Fibroblast of skin of left quadriceps (primary cell): ENCODE measurements around the gene ITGB2.

ENCODE experiments used
- DNase-seq, 2 experiments: peaks; one replicate each; pipeline ENCODE4 v3.0.0-alpha.2; 2013; ENCODE audit warnings: low read depth in 2 of 2

Gene ITGB2

DNA sequence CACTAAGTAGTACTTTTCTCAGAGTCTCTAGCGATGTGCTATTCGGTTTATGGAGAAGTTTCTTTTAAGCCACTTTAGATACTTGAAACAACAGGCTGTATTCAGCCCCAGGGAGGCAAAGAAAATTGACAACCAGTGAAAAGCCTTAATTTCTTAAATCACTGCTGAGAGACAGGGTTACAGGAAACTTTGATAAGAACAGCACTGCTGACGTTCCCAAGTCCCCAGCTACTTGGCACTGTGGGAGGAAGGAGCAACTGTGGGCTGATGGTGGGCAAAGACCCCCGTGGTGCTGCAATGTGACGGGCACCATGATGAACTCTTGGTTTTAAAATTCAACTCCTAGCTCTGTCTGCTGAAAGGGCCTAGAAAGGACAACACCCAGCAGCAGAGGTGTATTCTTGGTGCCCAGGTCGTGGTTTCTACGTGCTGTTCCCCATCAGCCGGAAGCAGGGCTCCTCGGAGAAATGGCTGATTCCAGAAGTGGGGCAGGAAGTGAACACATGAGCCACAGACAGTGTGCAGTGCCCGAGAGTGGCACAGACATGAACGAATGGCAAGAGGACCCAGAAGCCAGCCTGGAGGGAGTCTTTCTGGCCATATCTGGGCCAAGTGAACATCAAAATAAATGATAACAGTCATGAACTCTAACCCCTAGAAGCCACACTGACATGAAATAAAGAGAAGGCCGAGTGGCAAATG is 52.5 kb downstream of the ITGB2 start:
- no peak for DNase-seq

GRCh38 chr21:44867464-44867863 is 53.2 kb downstream of the ITGB2 start:
- no peak for DNase-seq

GRCh38 chr21:44866780-44867179 is 53.9 kb downstream of the ITGB2 start:
- DNase-seq: no peak

DNA sequence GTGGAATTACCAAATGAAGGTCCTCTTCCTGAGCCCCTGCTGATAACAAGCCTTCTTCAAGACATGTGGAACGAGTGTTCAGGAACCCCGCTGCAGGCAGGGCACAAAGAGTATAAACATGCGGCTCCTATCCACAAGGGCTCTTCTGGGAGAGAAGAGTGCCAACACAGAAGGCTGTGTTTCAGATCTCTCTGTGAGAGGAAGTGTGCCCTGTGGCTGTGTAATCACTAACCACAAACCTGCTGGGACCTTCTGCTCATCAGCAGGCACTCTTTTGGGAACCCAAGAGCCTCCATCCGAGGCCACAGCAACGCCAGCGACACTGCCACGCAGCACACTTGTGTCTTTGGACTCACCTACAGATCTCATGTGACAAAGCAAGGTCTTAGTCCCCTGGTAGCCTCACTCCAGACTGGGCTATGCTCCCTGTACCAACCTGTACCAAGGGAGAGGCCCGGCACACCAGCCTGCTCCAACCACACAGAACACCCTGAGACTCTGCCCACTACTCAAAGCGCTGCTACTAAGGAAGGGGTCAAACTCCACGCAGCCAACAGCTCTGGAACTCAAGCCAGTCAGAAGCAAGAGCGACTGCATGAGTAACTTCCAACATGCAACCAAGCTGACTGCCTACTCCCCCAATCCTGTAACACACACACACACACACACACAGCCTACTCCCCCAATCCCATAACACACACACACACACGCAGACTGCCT is 55.0 kb downstream of the ITGB2 start:
- no peak for DNase-seq

- no peak for DNase-seq
Observed at GRCh38 chr21:44862869-44863685, 57.6 kb downstream of the ITGB2 start.

- no peak for DNase-seq
Observed at GRCh38 chr21:44858791-44859190, 61.9 kb downstream of the ITGB2 start.

DNA sequence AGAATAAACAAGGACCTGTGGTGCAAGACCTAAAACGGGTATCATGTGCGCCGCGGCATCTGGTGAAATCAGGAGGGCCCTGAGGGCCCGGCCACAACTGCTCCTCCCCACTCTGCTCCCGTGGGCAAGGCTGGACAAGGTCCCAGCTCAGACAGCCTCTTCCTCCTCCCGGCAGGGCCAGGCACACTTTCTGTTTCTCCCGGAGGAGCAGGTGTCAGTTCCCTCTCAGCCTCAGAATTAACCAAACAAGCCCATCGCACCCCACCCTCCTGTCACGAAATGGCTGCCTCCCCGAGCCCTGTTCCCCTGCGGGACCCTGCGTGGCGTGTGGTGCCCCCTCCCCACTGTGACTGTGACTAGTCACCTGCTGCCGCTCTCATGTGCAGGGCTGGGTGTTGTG is 62.4 kb downstream of the ITGB2 start:
- DNase-seq: no peak

DNA sequence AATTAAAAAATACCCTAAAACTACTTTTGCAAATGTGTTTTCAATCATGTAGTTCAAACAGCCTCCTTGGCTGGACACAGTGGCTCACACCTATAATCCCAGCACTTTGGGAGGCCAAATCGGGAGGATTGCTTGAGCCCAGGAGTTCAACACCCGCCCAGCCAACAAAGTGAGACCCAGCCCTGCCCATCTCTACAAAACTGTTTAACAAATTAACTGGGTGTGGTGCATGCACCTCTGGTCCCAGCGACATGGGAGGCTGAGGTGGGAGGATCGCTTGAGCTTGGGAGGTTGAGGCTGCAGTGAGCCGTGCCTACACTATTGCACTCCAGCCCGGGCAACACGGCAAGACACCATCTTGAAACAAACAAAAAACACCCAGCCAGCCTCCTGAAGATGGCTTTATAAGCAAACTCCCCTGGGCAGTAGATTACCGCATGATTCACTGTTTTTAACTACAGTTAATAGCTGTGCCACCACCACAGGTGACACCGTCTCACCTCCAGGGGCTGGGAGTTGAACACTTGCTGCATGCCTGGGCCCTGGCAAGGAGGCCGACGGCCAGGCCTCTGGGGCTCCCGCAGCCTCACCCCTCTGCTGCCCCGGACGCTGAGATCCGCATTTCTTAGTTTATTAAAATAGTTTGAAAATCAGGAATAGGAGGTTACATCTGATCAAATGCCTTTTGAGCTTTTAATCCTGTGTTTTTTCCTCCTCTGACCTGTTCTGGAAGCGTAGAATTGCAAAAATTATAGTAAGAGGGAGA is 63.4 kb downstream of the ITGB2 start:
- no peak for DNase-seq

- no peak for DNase-seq
Observed at GRCh38 chr21:44856131-44856530, 64.6 kb downstream of the ITGB2 start.

DNA sequence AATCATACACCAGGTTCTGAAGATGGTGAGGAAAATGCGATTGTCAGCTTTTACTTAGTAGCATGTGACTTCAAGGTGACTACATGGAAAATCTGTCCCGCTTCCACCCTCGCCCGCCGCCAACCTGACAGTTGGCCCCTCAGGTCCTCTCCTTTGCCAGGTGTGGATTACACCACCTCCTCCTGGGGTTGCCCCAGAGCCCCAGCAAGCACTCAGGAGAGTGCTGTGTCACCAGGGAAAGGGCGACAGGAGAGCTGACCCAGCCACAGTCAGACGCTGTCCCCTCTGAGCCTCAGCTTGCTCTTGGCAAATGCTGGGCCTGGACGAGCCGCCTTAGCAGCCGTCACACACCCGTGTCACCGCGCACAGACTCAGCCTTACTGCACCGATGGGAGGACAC is 65.1 kb downstream of the ITGB2 start:
- no peak for DNase-seq

DNA sequence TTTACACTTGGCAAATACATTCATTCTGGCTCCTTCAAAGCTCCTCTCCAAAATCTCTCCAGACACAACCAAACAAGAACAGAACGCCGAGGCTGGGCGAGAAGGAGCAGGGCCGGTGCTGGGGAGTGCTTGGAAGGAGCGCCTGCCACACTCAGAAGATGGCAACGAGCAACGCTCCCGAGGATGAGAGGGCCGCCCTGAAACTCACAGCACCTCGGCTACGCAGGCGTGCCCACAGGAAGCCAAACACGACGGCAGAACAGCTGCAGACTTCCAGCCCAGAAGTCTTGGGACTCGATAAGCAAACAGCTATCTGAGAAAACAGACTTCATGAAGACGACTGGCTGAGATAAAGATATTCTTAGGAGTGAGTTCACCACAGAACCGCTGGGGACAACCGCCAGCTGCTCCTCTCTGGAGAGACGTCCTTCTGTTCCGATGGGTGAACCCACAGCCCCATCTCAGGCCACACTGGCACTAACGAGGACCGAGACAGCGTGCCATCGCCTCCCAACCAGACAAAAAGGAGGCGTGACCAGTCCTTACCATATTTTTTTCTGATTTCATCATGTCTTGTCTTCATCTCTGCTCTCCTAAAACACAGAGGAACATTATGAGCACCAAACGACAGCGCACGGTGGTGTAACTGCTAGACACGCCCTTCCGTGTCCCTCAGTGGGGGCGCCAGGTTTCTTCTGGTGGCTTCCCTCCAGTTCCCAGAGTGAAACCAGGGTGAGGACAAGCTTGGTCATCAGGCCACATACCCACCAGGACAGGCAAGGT is 65.8 kb downstream of the ITGB2 start:
- no peak for DNase-seq

DNA sequence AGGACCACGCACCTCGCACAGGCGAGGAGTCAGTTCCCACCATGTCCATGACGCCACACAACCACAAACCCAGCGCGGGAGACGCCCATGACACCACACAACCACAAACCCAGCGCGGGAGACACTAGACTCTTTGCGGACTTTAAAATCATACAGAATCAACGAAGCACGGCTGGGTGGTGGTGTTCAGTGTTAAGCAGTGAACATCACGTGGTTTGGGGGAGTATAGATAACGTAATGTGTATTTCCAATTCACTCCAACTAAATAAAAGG is 66.4 kb downstream of the ITGB2 start:
- no peak for DNase-seq

- DNase-seq: no peak
Observed at GRCh38 chr21:44853601-44854390, 66.9 kb downstream of the ITGB2 start.

DNA sequence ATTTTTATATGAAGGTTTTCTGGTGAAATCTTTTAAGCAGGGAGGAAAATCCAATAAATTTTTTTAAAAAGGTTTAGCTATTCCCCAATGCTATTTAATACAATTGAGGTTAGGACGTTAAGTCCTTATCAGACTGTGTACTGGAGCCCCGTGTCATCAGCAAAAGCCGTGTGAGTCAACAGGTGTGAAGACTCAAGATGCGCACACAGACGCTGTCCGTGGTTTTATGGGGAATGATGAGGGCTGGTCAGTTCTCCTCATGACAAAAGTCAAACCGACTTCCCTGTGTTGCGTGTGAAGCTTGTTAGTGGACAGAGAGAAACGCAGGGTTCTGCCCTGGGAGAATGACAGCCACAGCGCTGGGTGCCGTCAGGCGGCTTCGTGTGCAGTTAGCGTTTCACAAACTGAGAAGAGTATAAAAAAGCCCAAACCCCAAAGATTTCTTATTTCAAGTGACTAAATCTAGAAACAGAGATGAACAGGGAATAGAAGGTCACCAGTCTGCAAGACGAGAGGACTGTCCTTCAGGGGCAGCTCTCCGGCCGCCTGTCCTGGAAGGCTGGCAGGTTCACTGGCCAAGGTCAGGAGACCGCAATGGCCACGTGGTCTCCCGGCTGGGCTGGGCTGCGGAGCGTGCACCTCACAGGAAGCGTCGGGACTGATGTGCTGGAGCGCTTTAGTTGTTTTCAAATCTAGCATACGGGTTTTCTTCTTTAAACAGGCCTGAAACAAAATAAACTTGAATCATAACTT is 69.6 kb downstream of the ITGB2 start:
- DNase-seq: no peak

- no peak for DNase-seq
Observed at GRCh38 chr21:44850208-44850800, 70.4 kb downstream of the ITGB2 start.

GRCh38 chr21:44849616-44850130 is 71.0 kb downstream of the ITGB2 start:
- DNase-seq: no peak

DNA sequence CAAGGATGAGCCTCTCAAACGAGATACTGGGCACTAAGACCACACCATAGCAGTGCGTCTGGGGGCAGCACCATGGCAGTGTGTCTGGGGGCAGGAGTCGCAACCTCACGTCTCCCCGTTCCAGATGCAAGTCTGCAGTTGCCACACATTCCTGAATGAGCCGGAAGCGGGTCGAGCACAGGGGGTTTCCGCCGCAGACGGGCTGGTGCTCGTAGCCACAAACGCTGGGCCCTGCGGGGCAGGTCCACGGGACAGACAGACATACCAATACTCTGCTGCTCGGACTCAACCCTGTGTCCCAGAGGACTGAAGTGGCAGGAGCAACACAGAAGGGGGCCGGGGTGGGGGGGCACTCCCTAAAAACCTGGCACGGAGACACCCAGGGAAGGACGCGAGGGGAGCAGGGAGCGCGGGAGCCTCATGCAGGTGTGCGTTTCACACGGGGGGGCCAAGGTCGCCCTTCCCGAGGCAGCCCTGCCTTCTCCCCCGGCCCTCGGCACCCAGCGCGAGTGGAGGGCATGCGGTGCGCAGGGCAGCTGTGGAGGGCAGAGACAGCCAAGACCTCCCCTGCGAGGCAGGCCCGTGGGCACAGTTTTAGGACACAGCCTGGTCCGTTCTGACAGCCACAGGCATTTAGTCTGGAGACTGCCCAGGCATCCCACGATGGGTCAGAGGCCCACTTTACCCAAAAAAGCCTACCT is 71.7 kb downstream of the ITGB2 start:
- DNase-seq: no peak

GRCh38 chr21:44847261-44848056 is 73.2 kb downstream of the ITGB2 start:
- no peak for DNase-seq
